GM12878 (cell line): ENCODE data around the gene EPHA8. TPM values are rescaled to one million over a fixed set of nuclear protein-coding genes. Genes with fewer than 3 reads are reported as not detected.

Experiments
- ATAC-seq: fragments of 200-7000 bp; cut with Tn5 transposase; 3 replicates; pipeline ENCODE4 v1.9.1; 2020; ENCODE audit warnings: mild to moderate bottlenecking, moderate library complexity
- BruUV-seq: library from RNA; stranded (reverse); fragments of 400-500 nt; replicated peaks from 2 replicates; lab custom pipeline; 2021; lab: Mats Ljungman, UMichigan
- CTCF ChIA-PET: fragments of 300-600 bp; sonication (Branson Sonifier 250); formaldehyde crosslinking; extraction: SDS; loops from one replicate; lab custom pipeline; 2021; ENCODE audit warnings: inconsistent platforms; lab: Yijun Ruan, JAX
- POLR2A ChIA-PET: fragments of 350-600 bp; formaldehyde crosslinking; extraction: SDS; loops from one replicate; lab custom pipeline; 2021; ENCODE audit warnings: inconsistent platforms; lab: Charles Lee
- RAD21 ChIA-PET: fragments of 300-600 bp; sonication (Branson Sonifier 250); formaldehyde crosslinking; loops from one replicate; lab custom pipeline; 2023; ENCODE audit warnings: antibody characterized with exemption; ENCODE audit not compliant: unreplicated experiment; lab: Charles Lee
- SMC1A ChIA-PET: fragments of 300-600 bp; sonication (Branson Sonifier 250); formaldehyde crosslinking; loops from one replicate; lab custom pipeline; 2023; ENCODE audit not compliant: unreplicated experiment, uncharacterized antibody; lab: Charles Lee
- DNase-seq: peaks from one replicate; pipeline ENCODE4 v3.0.0-alpha.2; 2011; ENCODE audit warnings: low read depth, low spot score
- FAIRE-seq: peaks from 3 replicates; lab custom pipeline; 2011; peaks lifted over from hg19 to GRCh38; lab: Jason Lieb, UNC
- H2AFZ ChIP-seq: 2 replicates; pipeline ENCODE4 v1.6.0; 2011; ENCODE audit warnings: low read depth, low read length, control low read depth; ENCODE audit not compliant: control insufficient read depth
- H3K27ac ChIP-seq: 2 replicates; pipeline ENCODE4 v1.5.1; 2011; ENCODE audit warnings: control low read depth; ENCODE audit not compliant: control insufficient read depth, insufficient read depth
- H3K27me3 ChIP-seq, 2 experiments: replicated peaks in 1 of 2; 2 replicates each; pipeline versions ENCODE4 v1.6.0 to v1.6.1; 2011; ENCODE audit warnings: low read length in 1 of 2; ENCODE audit not compliant: control insufficient read depth in 2 of 2, insufficient read depth in 2 of 2
- H3K36me3 ChIP-seq, 2 experiments: 2 replicates each; pipeline ENCODE4 v1.5.1; 2011; ENCODE audit warnings: low read length in 1 of 2; ENCODE audit not compliant: control insufficient read depth in 2 of 2, insufficient read depth in 2 of 2
- H3K4me1 ChIP-seq: 2 replicates; pipeline ENCODE4 v1.6.1; 2011; ENCODE audit warnings: mild to moderate bottlenecking, low read length, moderate library complexity, mixed read lengths; ENCODE audit not compliant: control insufficient read depth, insufficient read depth
- H3K4me2 ChIP-seq: 2 replicates; pipeline ENCODE4 v1.6.0; 2011; ENCODE audit warnings: control low read depth; ENCODE audit not compliant: control insufficient read depth, insufficient read depth
- H3K4me3 ChIP-seq: fragments of 200-600 bp; sonication (generic); 2 replicates; pipeline ENCODE4 v1.5.1; 2016
- H3K79me2 ChIP-seq: 2 replicates; pipeline ENCODE4 v1.6.0; 2011; ENCODE audit warnings: low read length; ENCODE audit not compliant: control insufficient read depth, insufficient read depth
- H3K9ac ChIP-seq: 2 replicates; pipeline ENCODE4 v1.8.0; 2011; ENCODE audit warnings: low read length, control low read depth, mixed read lengths; ENCODE audit not compliant: control insufficient read depth, insufficient read depth
- H3K9me3 ChIP-seq: replicated peaks from 3 replicates; pipeline ENCODE4 v1.5.1; 2011; ENCODE audit warnings: mild to moderate bottlenecking, low read length; ENCODE audit not compliant: control insufficient read depth, insufficient read depth
- H4K20me1 ChIP-seq: 2 replicates; pipeline ENCODE4 v1.6.0; 2011; ENCODE audit not compliant: control insufficient read depth, insufficient read depth
- ATF7 ChIP-seq: fragments of 450-650 bp; IDR thresholded peaks from 2 replicates; pipeline ENCODE4 v1.6.1; 2016; ENCODE audit warnings: low read depth, mild to moderate bottlenecking
- BCL3 ChIP-seq: IDR thresholded peaks from 2 replicates; pipeline ENCODE4 v1.6.1; 2011; ENCODE audit warnings: borderline replicate concordance, low read depth, mild to moderate bottlenecking, moderate library complexity, low read length; ENCODE audit not compliant: insufficient read depth, poor library complexity, severe bottlenecking
- CEBPB ChIP-seq, 2 experiments: fragments of 150-350 bp in 1 of 2; IDR thresholded peaks; 2 replicates each; pipeline ENCODE4 v1.6.1; 2012 to 2014; ENCODE audit warnings: low read depth in 2 of 2, low read length in 2 of 2, borderline replicate concordance in 1 of 2, inconsistent platforms in 1 of 2
- E2F8 ChIP-seq: fragments of 450-650 bp; IDR thresholded peaks from 2 replicates; pipeline ENCODE4 v1.6.1; 2018; ENCODE audit warnings: mild to moderate bottlenecking, low read depth, moderate library complexity; ENCODE audit not compliant: partially characterized antibody
- EED ChIP-seq: sonication (generic); IDR thresholded peaks from 2 replicates; pipeline ENCODE4 v1.6.1; 2016; ENCODE audit warnings: antibody characterized with exemption, low read depth
- ETV6 ChIP-seq, 2 experiments: fragments of 450-650 bp in 1 of 2; IDR thresholded peaks in 1 of 2; conservative IDR thresholded peaks in 1 of 2; 2 replicates each; pipeline ENCODE4 v1.6.1; 2014; ENCODE audit warnings: antibody characterized with exemption in 1 of 2, borderline replicate concordance in 1 of 2, low read depth in 1 of 2, mild to moderate bottlenecking in 1 of 2, moderate library complexity in 1 of 2
- MEF2B ChIP-seq: fragments of 450-650 bp; IDR thresholded peaks from 2 replicates; pipeline ENCODE4 v1.6.1; 2018; ENCODE audit warnings: mild to moderate bottlenecking, moderate library complexity; ENCODE audit not compliant: partially characterized antibody, poor library complexity, severe bottlenecking
- MYC ChIP-seq: IDR thresholded peaks from 2 replicates; pipeline ENCODE4 v1.6.1; 2011; ENCODE audit warnings: mild to moderate bottlenecking, low read length, moderate library complexity, inconsistent platforms; ENCODE audit not compliant: insufficient read depth, insufficient replicate concordance, insufficient read length, severe bottlenecking
- STAT1 ChIP-seq: fragments of 450-650 bp; conservative IDR thresholded peaks from 2 replicates; pipeline ENCODE4 v1.6.1; 2014; ENCODE audit warnings: antibody characterized with exemption, mild to moderate bottlenecking
- YBX1 ChIP-seq: fragments of 450-650 bp; IDR thresholded peaks from 2 replicates; pipeline ENCODE4 v1.6.1; 2016; ENCODE audit warnings: antibody characterized with exemption
- ZBED1 ChIP-seq: IDR thresholded peaks from 2 replicates; pipeline ENCODE4 v1.6.1; 2016; ENCODE audit warnings: borderline replicate concordance
- ZSCAN29 ChIP-seq: fragments of 450-650 bp; IDR thresholded peaks from 2 replicates; pipeline ENCODE4 v1.6.1; 2017; ENCODE audit warnings: mild to moderate bottlenecking, moderate library complexity
- WGBS: methylation state at CpG from one replicate; pipeline ENCODE4 v1.1.6; 2016; ENCODE audit warnings: low lambda C conversion rate; ENCODE audit not compliant: insufficient replicate concordance, insufficient coverage; ENCODE audit errors: missing lambda C conversion rate; 5-methylcytosine and 5-hydroxymethylcytosine counted together
- in situ Hi-C: fragments of 300-500 bp; cut with MboI; formaldehyde crosslinking; loops from 9 replicates; pipeline ENCODE4 v1.14.3; 2018; ENCODE audit warnings: mixed read lengths
- intact Hi-C: fragments of 100-400 bp; cut with micrococcal nuclease; formaldehyde crosslinking; loops from one replicate; pipeline ENCODE4 v1.14.2; 2022; ENCODE audit not compliant: unreplicated experiment
- polyA plus RNA-seq, 11 experiments: library from polyadenylated mRNA; depleted of rRNA in 4 of 11; unstranded in 6 of 11; stranded (reverse) in 5 of 11; fragments of >200 nt; fragmentation: Nextera tagmentation in 4 of 11; fragmentation: Illumina TruSeq in 1 of 11; extraction: Ambion mirVana in 4 of 11; extraction: Trizol in 1 of 11; gene quantifications; 1 replicate in 1 of 11; 2 replicates in 10 of 11; pipeline versions ENCODE4 v1.2.1 to v1.2.3, GENCODE V29; 2011 to 2016; ENCODE audit warnings: inconsistent platforms in 2 of 11, missing spikeins in 2 of 11, low read depth in 1 of 11
- total RNA-seq, 4 experiments: library from RNA; depleted of rRNA in 3 of 4; stranded (reverse); fragments of >200 nt in 3 of 4; fragmentation: Illumina TruSeq in 1 of 4; extraction: Trizol in 1 of 4; gene quantifications; 2 replicates each; pipeline versions ENCODE4 v1.2.1 to v1.2.3, GENCODE V29; 2013 to 2021

The EPHA8 gene
- total and polyA plus RNA-seq, 10 of the 15 experiments (the other 5 are each of a cell fraction or from before 2014, with no cell fraction given) = not detected

GRCh38 chr1:22521692-22522091 is 41.6 kb upstream of the EPHA8 start:
- intact Hi-C loops = no loop called here
- 100% methylated on average over 4 of the region's 4 CpGs for WGBS
- H3K9ac ChIP-seq = no peak overlapping the region
- POLR2A ChIA-PET = no interaction called here
- H3K4me3 ChIP-seq = no peak overlapping the region
- SMC1A ChIA-PET = no interaction called here
- in situ Hi-C loops = no loop called here
- H3K36me3 ChIP-seq = peaks cover 17 to 19% of the 10 kb centered on the region in 2 experiments; a peak in 3 of 4 replicates
- TF ChIP-seq ZBED1 (no peak), MEF2B (no peak), ETV6 (conservative IDR thresholded peaks at IDR 0.05 in 1 of 2, IDR thresholded peaks at IDR 0.05 in 1 of 2; ENCODE audit: borderline replicate concordance in 1 of 2, low read depth in 1 of 2) (no peak), CEBPB (IDR thresholded peaks at IDR 0.05; ENCODE audit: borderline replicate concordance in 1 of 2, low read depth in 2 of 2, low read length in 2 of 2) (no peak)
- H4K20me1 ChIP-seq = no peaks in the 10 kb centered on the region
- H3K4me2 ChIP-seq = no peak overlapping the region
- BruUV-seq = no TSS peak
- no peaks in the 10 kb centered on the region for H3K79me2 ChIP-seq
- no peaks in the 10 kb centered on the region for H3K9me3 ChIP-seq
- no peaks in the 10 kb centered on the region for H3K27me3 ChIP-seq
- FAIRE-seq (no peak), DNase-seq (no peak), ATAC-seq (no peak)
- RAD21 ChIA-PET = no interaction called here
- no peak overlapping the region for H3K27ac ChIP-seq
- CTCF ChIA-PET = no interaction called here
- no peaks in the 10 kb centered on the region for H3K4me1 ChIP-seq
- H2AFZ ChIP-seq = no peak overlapping the region

GRCh38 chr1:22522221-22522743 is 41.0 kb upstream of the EPHA8 start:
- ChIA-PET POLR2A (no interaction called here), CTCF (interaction anchor here (1.1 kb wide), 1 partner anchor 8 kb away, joined by 3 read pairs; no protein-coding TSS in a partner anchor), SMC1A (no interaction called here), RAD21 (no interaction called here)
- FAIRE-seq = no peak
- no peak for DNase-seq
- Histone ChIP-seq H3K9me3 (no peaks in the 10 kb centered on the region), H3K4me2 (no peak overlapping the region), H3K9ac (no peak overlapping the region), H3K79me2 (no peaks in the 10 kb centered on the region), H3K36me3 (peaks cover 16 to 17% of the 10 kb centered on the region in 2 experiments; a peak in 3 of 4 replicates), H3K4me1 (no peaks in the 10 kb centered on the region), H2AFZ (no peak overlapping the region), H4K20me1 (no peaks in the 10 kb centered on the region), H3K4me3 (no peak overlapping the region), H3K27me3 (no peaks in the 10 kb centered on the region), H3K27ac (no peak overlapping the region)
- no TSS peak for BruUV-seq
- intact Hi-C loops (no loop called here), in situ Hi-C loops (no loop called here)
- 95% methylated on average over 7 of the region's 7 CpGs for WGBS
- no peak for ATAC-seq
- TF ChIP-seq MYC (no peak), ZSCAN29 (no peak), ZBED1 (no peak), EED (no peak), YBX1 (no peak), STAT1 (no peak), E2F8 (no peak), ATF7 (no peak), BCL3 (no peak)
